Astrocyte (in vitro differentiated cells and primary cell): ENCODE measurements around the gene ELFN2.

Source experiments
- CTCF ChIP-seq: IDR thresholded peaks from 2 replicates; pipeline ENCODE4 v1.5.1; 2011; ENCODE audit warnings: low read depth, mild to moderate bottlenecking, inconsistent platforms, low read length, moderate library complexity; ENCODE audit not compliant: insufficient read depth
- EZH2 ChIP-seq: IDR thresholded peaks from 2 replicates; pipeline ENCODE4 v1.6.1; 2012; ENCODE audit warnings: mild to moderate bottlenecking, low read length, inconsistent platforms; ENCODE audit not compliant: insufficient read depth

- TF ChIP-seq CTCF (no peak), EZH2 (peak; percentile 88)
These were observed 92.8 kb downstream of the ELFN2 start for GRCh38 chr22:37334461-37334858.
